ENCODE results near the gene PHACTR4.
"Not testable (repeated sequence)": the region's sequence is repeated elsewhere in the genome, so short reads cannot be mapped to it uniquely, and the experiment has no call there.

Gene PHACTR4

DNA sequence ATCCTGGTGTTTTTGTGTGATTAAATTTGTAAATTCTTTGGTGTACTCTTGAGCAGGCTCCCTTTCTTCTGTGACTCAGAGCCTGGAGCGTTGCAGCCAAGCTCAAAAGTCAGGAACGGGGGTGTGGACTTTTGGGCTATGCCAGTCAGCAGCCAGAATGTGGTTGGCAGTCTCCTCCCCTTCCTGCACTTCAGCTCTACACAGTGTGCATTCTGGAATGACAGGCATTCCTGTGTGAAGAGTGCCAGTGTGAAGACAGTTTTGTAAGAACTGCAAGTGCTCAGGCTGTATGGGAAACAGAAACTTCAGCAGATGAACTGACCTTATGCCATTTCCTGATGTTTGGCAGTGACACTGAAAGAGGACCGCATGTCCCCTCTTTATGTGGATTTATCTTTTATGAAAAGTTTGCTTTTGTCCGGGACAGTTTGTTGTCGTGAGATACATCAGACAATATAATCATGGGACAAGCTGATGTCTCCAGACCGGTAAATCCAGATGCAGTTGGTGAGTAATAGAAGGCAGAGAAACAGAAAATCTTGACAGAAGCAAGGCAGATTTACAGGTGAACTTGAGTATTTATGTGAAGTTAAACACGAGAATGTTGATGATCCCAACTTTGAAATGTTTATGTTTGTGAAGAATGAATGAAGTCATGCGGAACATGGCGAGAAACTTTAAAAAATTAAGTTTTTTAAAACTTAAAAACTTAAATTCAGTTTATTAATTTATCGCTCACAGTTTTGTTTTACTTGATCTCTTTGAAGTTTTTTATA lies 68.6 kb downstream of the PHACTR4 start:
- Histone ChIP-seq H3K9me3 (ENCODE audit: control insufficient read depth, low read length) (no peaks in the 10 kb centered on the region), H3K9ac (ENCODE audit: low read length) (peak overlapping the region; percentile 81), H3K4me3 (ENCODE audit: low read length) (peak overlapping the region; percentile 78), H3K27me3 (replicated peaks; ENCODE audit: control insufficient read depth, insufficient read depth, low read length) (no peaks in the 10 kb centered on the region), H3K36me3 (ENCODE audit: control insufficient read depth, insufficient read depth, low read length, severe bottlenecking) (no peaks in the 10 kb centered on the region), H3K4me1 (ENCODE audit: control insufficient read depth, insufficient read depth, low read length) (peaks cover 29% of the 10 kb centered on the region)
- DNase-seq (ENCODE audit: low read depth) = peak; percentile 97

GRCh38 chr1:28439320-28439719 lies 69.8 kb downstream of the PHACTR4 start:
- Histone ChIP-seq H3K36me3 (ENCODE audit: control insufficient read depth, insufficient read depth, low read length, severe bottlenecking) (no peaks in the 10 kb centered on the region), H3K27me3 (replicated peaks; ENCODE audit: control insufficient read depth, insufficient read depth, low read length) (no peaks in the 10 kb centered on the region), H3K9me3 (ENCODE audit: control insufficient read depth, low read length) (no peaks in the 10 kb centered on the region), H3K4me1 (ENCODE audit: control insufficient read depth, insufficient read depth, low read length) (peaks cover 29% of the 10 kb centered on the region), H3K4me3 (ENCODE audit: low read length) (peak overlapping the region; percentile 78), H3K9ac (ENCODE audit: low read length) (peak overlapping the region; percentile 81)
- DNase-seq (ENCODE audit: low read depth) = peak; percentile 27

DNA sequence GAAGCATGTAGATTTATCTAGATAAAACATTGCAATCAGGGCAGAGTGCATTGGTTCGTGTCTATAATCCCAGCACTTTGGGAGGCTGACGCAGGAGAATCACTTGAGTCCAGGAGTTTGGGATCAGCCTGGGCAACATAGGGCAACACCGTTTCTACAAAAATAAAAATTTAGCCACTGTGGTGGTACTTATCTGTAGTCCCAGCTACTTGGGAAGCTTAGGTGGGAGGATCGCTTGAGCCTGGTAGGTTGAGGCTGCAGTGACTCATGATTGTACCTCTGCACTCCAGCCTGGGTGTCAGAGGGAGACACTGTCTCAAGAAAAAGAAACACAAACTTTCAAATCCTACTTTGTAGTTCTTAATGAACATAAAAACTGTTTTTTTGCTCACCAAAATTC lies 72.1 kb downstream of the PHACTR4 start:
- peaks cover 28% of the 10 kb centered on the region for H3K4me1 ChIP-seq (ENCODE audit: control insufficient read depth, insufficient read depth, low read length)
- DNase-seq (ENCODE audit: low read depth) = no peak
- H3K36me3 ChIP-seq (ENCODE audit: control insufficient read depth, insufficient read depth, low read length, severe bottlenecking) = no peaks in the 10 kb centered on the region

GRCh38 chr1:28443550-28443949 lies 74.0 kb downstream of the PHACTR4 start:
- Histone ChIP-seq H3K9me3 (ENCODE audit: control insufficient read depth, low read length) (no peaks in the 10 kb centered on the region), H3K36me3 (ENCODE audit: control insufficient read depth, insufficient read depth, low read length, severe bottlenecking) (no peaks in the 10 kb centered on the region), H3K27me3 (replicated peaks; ENCODE audit: control insufficient read depth, insufficient read depth, low read length) (no peaks in the 10 kb centered on the region), H3K4me1 (ENCODE audit: control insufficient read depth, insufficient read depth, low read length) (peaks cover 11% of the 10 kb centered on the region), H3K9ac (ENCODE audit: low read length) (no peak overlapping the region), H3K4me3 (ENCODE audit: low read length) (no peak overlapping the region)
- no peak for DNase-seq (ENCODE audit: low read depth)

More for the DNA sequence above, 72.1 kb downstream of the PHACTR4 start:
- H3K27me3 ChIP-seq (replicated peaks; ENCODE audit: control insufficient read depth, insufficient read depth, low read length) = no peaks in the 10 kb centered on the region
- H3K9ac ChIP-seq (ENCODE audit: low read length) = no peak overlapping the region
- H3K9me3 ChIP-seq (ENCODE audit: control insufficient read depth, low read length) = no peaks in the 10 kb centered on the region
- H3K4me3 ChIP-seq (ENCODE audit: low read length) = no peak overlapping the region

GRCh38 chr1:28447679-28448078 lies 78.1 kb downstream of the PHACTR4 start:
- Histone ChIP-seq H3K4me1 (ENCODE audit: control insufficient read depth, insufficient read depth, low read length) (no peaks in the 10 kb centered on the region), H3K4me3 (ENCODE audit: low read length) (no peak overlapping the region), H3K27me3 (replicated peaks; ENCODE audit: control insufficient read depth, insufficient read depth, low read length) (no peaks in the 10 kb centered on the region), H3K36me3 (ENCODE audit: control insufficient read depth, insufficient read depth, low read length, severe bottlenecking) (no peaks in the 10 kb centered on the region), H3K9me3 (ENCODE audit: control insufficient read depth, low read length) (no peaks in the 10 kb centered on the region), H3K9ac (ENCODE audit: low read length) (no peak overlapping the region)
- no peak for DNase-seq (ENCODE audit: low read depth)

- not testable (repeated sequence) for H3K27me3 ChIP-seq (replicated peaks; ENCODE audit: control insufficient read depth, insufficient read depth, low read length); H3K4me3 ChIP-seq (ENCODE audit: low read length); DNase-seq (ENCODE audit: low read depth)
Observed at GRCh38 chr1:28448094-28448611, 78.6 kb downstream of the PHACTR4 start.

DNA sequence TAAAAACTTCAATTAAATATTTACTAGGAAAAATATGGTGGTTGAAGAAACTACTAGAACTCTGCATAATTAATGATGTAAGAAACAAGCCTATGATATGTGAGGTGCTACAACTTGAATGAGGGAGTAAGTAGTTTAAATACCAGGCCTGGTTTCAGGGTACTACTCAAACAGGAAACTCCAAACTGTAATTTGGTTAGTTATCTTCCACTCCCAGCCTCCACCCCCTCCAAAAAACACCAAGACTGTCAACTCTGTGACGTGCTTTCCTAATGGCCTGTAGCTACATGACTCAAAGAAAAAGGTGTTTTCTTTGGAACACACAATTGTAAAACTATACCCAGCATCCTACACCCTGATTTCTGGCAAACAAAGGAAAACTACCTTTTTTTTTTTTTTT lies 80.4 kb downstream of the PHACTR4 start:
- Histone ChIP-seq H3K9me3 (ENCODE audit: control insufficient read depth, low read length) (no peaks in the 10 kb centered on the region), H3K4me1 (ENCODE audit: control insufficient read depth, insufficient read depth, low read length) (no peaks in the 10 kb centered on the region), H3K9ac (ENCODE audit: low read length) (no peak overlapping the region), H3K27me3 (replicated peaks; ENCODE audit: control insufficient read depth, insufficient read depth, low read length) (no peaks in the 10 kb centered on the region), H3K36me3 (ENCODE audit: control insufficient read depth, insufficient read depth, low read length, severe bottlenecking) (no peaks in the 10 kb centered on the region), H3K4me3 (ENCODE audit: low read length) (no peak overlapping the region)
- DNase-seq (ENCODE audit: low read depth) = peak; percentile 60

More at GRCh38 chr1:28448094-28448611, 78.6 kb downstream of the PHACTR4 start:
- H3K9ac ChIP-seq (ENCODE audit: low read length); H3K36me3 ChIP-seq (ENCODE audit: control insufficient read depth, insufficient read depth, low read length, severe bottlenecking); H3K9me3 ChIP-seq (ENCODE audit: control insufficient read depth, low read length); H3K4me1 ChIP-seq (ENCODE audit: control insufficient read depth, insufficient read depth, low read length): not testable (repeated sequence)

- DNase-seq (ENCODE audit: low read depth) = no peak
- Histone ChIP-seq H3K9me3 (ENCODE audit: control insufficient read depth, low read length) (no peaks in the 10 kb centered on the region), H3K36me3 (ENCODE audit: control insufficient read depth, insufficient read depth, low read length, severe bottlenecking) (no peaks in the 10 kb centered on the region), H3K4me3 (ENCODE audit: low read length) (no peak overlapping the region), H3K27me3 (replicated peaks; ENCODE audit: control insufficient read depth, insufficient read depth, low read length) (no peaks in the 10 kb centered on the region), H3K9ac (ENCODE audit: low read length) (no peak overlapping the region), H3K4me1 (ENCODE audit: control insufficient read depth, insufficient read depth, low read length) (peaks cover 2% of the 10 kb centered on the region)
Observed at GRCh38 chr1:28450561-28450960, 81.0 kb downstream of the PHACTR4 start.

- no peak overlapping the region for H3K9ac ChIP-seq (ENCODE audit: low read length)
Observed at GRCh38 chr1:28451011-28451410, 81.5 kb downstream of the PHACTR4 start.

DNA sequence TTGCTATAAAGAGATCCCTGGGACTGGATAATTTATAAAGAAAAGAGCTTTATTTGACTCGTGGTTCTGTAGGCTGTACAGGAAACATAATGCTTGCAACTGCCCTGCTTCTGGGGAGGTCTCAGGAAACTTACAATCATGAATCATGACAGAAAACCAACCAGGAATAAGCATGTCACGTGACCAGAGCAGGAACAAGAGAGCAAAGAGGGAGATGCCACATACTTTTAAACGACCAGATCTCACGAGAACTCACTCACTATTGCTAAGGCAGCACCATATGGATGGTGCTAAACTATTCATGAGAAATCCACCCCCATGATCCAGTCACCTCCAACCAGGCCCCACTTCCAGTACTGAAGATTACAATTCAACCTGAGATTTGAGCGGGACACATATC lies 86.5 kb downstream of the PHACTR4 start:
- no peaks in the 10 kb centered on the region for H3K36me3 ChIP-seq (ENCODE audit: control insufficient read depth, insufficient read depth, low read length, severe bottlenecking)
- DNase-seq (ENCODE audit: low read depth) = peak; percentile 67

More at GRCh38 chr1:28451011-28451410, 81.5 kb downstream of the PHACTR4 start:
- H3K9me3 ChIP-seq (ENCODE audit: control insufficient read depth, low read length) = no peaks in the 10 kb centered on the region
- peaks cover 4% of the 10 kb centered on the region for H3K4me1 ChIP-seq (ENCODE audit: control insufficient read depth, insufficient read depth, low read length)
- no peak overlapping the region for H3K4me3 ChIP-seq (ENCODE audit: low read length)
- H3K27me3 ChIP-seq (replicated peaks; ENCODE audit: control insufficient read depth, insufficient read depth, low read length) = no peaks in the 10 kb centered on the region
- no peak for DNase-seq (ENCODE audit: low read depth)
- no peaks in the 10 kb centered on the region for H3K36me3 ChIP-seq (ENCODE audit: control insufficient read depth, insufficient read depth, low read length, severe bottlenecking)

GRCh38 chr1:28457678-28458077 lies 88.1 kb downstream of the PHACTR4 start:
- H3K4me1 ChIP-seq (ENCODE audit: control insufficient read depth, insufficient read depth, low read length) = peaks cover 4% of the 10 kb centered on the region

More for the DNA sequence above, 86.5 kb downstream of the PHACTR4 start:
- H3K27me3 ChIP-seq (replicated peaks; ENCODE audit: control insufficient read depth, insufficient read depth, low read length) = no peaks in the 10 kb centered on the region
- peak overlapping the region; percentile 19 for H3K4me3 ChIP-seq (ENCODE audit: low read length)
- H3K4me1 ChIP-seq (ENCODE audit: control insufficient read depth, insufficient read depth, low read length) = peaks cover 4% of the 10 kb centered on the region
- H3K9ac ChIP-seq (ENCODE audit: low read length) = no peak overlapping the region
- H3K9me3 ChIP-seq (ENCODE audit: control insufficient read depth, low read length) = no peaks in the 10 kb centered on the region

More at GRCh38 chr1:28457678-28458077, 88.1 kb downstream of the PHACTR4 start:
- H3K9ac ChIP-seq (ENCODE audit: low read length) = no peak overlapping the region
- no peak for DNase-seq (ENCODE audit: low read depth)
- no peaks in the 10 kb centered on the region for H3K9me3 ChIP-seq (ENCODE audit: control insufficient read depth, low read length)
- H3K4me3 ChIP-seq (ENCODE audit: low read length) = no peak overlapping the region
- no peaks in the 10 kb centered on the region for H3K27me3 ChIP-seq (replicated peaks; ENCODE audit: control insufficient read depth, insufficient read depth, low read length)
- H3K36me3 ChIP-seq (ENCODE audit: control insufficient read depth, insufficient read depth, low read length, severe bottlenecking) = no peaks in the 10 kb centered on the region

Measured in adipocyte (in vitro differentiated cells).